ENCODE measurements around the gene NAPA.

Gene NAPA

DNA sequence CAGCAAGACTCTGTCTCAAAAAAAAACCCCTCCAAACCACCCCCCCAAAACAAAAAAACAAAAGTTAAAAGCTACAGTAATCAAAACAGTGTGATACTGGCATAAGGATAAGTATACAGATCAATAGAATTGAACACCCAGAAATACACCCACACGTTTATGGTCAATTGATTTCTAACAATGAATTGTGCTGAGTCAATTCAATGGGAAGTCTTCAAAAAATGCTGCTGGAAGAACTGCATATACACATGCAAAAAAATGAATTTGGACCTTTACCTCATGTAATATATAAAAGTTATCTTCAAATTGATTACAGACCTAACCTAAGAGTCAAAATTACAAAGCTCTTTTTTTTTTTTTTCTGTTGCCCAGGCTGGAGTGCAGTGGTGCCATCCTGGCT is 19.8 kb upstream of the NAPA start:
- Histone ChIP-seq H3K4me3 (ENCODE audit: low read depth, low read length) (no peak overlapping the region), H3K36me3 (replicated peaks) (no peaks in the 10 kb centered on the region), H3K27ac (no peak overlapping the region), H3K27me3 (replicated peaks) (no peaks in the 10 kb centered on the region)
- TF ChIP-seq, protein P1, sequence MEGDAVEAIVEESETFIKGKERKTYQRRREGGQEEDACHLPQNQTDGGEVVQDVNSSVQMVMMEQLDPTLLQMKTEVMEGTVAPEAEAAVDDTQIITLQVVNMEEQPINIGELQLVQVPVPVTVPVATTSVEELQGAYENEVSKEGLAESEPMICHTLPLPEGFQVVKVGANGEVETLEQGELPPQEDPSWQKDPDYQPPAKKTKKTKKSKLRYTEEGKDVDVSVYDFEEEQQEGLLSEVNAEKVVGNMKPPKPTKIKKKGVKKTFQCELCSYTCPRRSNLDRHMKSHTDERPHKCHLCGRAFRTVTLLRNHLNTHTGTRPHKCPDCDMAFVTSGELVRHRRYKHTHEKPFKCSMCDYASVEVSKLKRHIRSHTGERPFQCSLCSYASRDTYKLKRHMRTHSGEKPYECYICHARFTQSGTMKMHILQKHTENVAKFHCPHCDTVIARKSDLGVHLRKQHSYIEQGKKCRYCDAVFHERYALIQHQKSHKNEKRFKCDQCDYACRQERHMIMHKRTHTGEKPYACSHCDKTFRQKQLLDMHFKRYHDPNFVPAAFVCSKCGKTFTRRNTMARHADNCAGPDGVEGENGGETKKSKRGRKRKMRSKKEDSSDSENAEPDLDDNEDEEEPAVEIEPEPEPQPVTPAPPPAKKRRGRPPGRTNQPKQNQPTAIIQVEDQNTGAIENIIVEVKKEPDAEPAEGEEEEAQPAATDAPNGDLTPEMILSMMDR (IDR thresholded peaks at IDR 0.05; ENCODE audit: low read depth, low read length, missing control alignments) = no peak
- in situ Hi-C loops (cut with HindIII; ENCODE audit: low pct_ligation_motif_present, low sequenced_read_pairs) = no loop called here
- DNase-seq = no peak

DNA sequence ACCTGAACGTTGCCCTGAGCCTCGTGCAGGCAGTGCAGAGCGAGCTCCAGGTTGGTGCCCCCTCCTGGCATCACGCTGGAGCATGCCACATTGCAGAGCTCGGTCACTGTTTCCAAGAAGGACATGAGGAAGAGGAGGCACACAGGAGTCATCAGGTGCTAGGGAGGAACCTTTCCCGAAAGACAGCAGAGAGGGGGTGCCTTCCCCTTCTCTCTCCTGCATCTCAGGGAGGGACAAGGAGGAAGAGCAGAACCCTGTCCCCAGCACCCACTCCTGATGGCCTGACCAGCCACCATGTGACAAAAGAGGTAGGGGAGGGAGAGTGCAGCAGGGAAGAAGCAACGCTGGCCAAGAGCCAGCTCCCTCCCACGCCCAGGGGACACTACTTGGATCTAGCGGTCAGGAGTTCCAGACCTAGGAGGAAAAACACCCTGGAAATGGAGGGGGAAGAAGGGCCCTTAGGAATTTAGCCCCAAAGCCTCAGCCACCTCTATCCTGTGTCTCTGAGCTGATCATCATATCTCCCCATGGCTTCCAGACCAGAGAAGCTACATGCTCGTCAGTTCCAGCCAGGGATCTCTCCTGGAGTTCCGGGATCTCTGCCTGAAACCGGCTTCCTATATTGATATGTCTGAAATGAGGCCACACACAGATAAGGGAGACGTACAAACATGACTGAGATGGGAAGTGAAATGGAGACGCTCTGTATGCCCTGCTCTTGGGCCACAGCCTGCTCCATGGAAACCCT is 17.0 kb upstream of the NAPA start:
- TF ChIP-seq, protein P1 (IDR thresholded peaks at IDR 0.05; ENCODE audit: low read depth, low read length, missing control alignments) = peak; percentile 3
- DNase-seq = no peak
- Histone ChIP-seq H3K4me3 (ENCODE audit: low read depth, low read length) (no peak overlapping the region), H3K27ac (no peak overlapping the region), H3K36me3 (replicated peaks) (no peaks in the 10 kb centered on the region), H3K27me3 (replicated peaks) (no peaks in the 10 kb centered on the region)
- in situ Hi-C loops (cut with HindIII; ENCODE audit: low pct_ligation_motif_present, low sequenced_read_pairs) = no loop called here

DNA sequence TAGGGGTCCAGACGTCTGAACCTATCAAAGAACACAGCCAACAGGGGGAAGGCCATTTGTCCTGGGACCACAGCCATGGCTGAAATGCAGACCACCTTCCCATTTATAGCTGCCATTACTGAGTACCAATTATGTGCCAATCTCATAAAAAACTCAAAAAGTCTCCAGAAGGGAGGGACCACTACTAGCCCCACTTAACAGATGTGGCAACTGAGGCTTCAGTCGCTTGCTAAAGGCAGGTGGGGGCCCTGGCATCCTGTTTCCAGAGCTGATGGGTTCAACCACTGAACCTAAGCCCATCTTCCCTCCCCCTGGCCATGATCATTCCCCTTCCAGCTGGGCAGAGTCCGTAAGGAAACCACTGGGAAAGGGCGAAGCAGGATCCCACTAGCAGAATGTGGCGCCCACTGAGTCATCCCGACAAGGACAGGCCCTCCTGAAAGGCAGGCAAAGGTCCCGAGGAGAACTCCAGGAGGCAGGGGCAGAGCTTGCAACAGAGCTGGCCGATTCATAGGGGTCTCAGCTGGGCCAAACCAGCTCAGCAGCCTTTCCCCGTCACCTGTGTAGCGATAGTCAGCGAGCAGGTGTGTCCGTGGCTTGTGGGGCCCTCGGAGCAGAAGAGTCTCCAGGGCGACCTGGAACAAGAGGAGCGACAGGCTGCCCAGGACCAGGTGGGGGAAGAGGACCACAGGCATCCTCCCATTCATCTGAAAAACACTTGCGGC is 14.3 kb upstream of the NAPA start:
- Histone ChIP-seq H3K36me3 (replicated peaks) (no peaks in the 10 kb centered on the region), H3K4me3 (ENCODE audit: low read depth, low read length) (no peak overlapping the region), H3K27ac (no peak overlapping the region), H3K27me3 (replicated peaks) (no peaks in the 10 kb centered on the region)
- TF ChIP-seq, protein P1 (IDR thresholded peaks at IDR 0.05; ENCODE audit: low read depth, low read length, missing control alignments) = no peak
- in situ Hi-C loops (cut with HindIII; ENCODE audit: low pct_ligation_motif_present, low sequenced_read_pairs) = no loop called here
- no peak for DNase-seq

DNA sequence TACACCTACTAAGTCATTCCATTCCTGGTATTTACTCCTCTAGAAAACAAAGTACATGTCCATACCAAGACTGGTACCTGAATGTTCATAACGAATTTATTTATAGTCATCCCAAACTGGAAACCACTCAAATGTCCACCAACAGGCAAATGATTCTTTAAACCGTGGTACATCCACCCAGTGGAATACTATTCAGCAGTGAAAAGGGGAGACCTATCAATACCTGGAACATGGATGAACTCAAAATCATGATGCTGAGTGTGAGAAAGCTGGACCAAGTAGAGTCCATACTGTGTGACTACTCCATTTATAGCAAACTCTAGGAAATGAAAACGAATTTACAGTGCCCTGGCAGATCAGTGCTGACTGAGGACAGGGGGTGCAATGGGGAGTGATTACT is 11.9 kb upstream of the NAPA start:
- no peak overlapping the region for H3K4me3 ChIP-seq (ENCODE audit: low read depth, low read length)
- DNase-seq = no peak
- no peaks in the 10 kb centered on the region for H3K27me3 ChIP-seq (replicated peaks)
- in situ Hi-C loops (cut with HindIII; ENCODE audit: low pct_ligation_motif_present, low sequenced_read_pairs) = no loop called here
- H3K36me3 ChIP-seq (replicated peaks) = no peaks in the 10 kb centered on the region
- H3K27ac ChIP-seq = no peak overlapping the region
- TF ChIP-seq, protein P1 (IDR thresholded peaks at IDR 0.05; ENCODE audit: low read depth, low read length, missing control alignments) = no peak

DNA sequence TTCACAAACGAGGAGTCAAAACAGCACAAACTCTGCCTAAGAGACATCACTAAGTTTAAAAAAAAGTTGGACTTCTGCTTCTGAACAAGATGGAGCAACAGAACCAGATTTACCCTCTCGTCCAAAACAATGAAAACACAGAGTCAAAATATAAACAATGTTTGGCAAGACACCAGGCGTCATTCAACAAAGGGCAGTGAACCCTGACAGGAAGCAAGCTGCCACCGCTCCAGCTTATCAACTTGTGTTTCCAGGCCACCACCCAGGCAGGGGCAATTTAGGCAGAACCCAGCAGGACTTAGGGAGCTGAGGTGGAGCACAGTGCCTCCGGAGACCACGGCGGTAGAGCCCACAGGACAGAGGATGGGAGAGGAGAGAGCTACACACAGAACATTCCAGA is 8.6 kb upstream of the NAPA start:
- no peaks in the 10 kb centered on the region for H3K27me3 ChIP-seq (replicated peaks)
- TF ChIP-seq, protein P1 (IDR thresholded peaks at IDR 0.05; ENCODE audit: low read depth, low read length, missing control alignments) = no peak
- in situ Hi-C loops (cut with HindIII; ENCODE audit: low pct_ligation_motif_present, low sequenced_read_pairs) = no loop called here
- H3K27ac ChIP-seq = no peak overlapping the region
- no peak for DNase-seq
- H3K4me3 ChIP-seq (ENCODE audit: low read depth, low read length) = no peak overlapping the region
- no peaks in the 10 kb centered on the region for H3K36me3 ChIP-seq (replicated peaks)

Data from brain microvascular endothelial cell (primary cell).